ENCODE measurements around the gene ZBTB6. TPM values are rescaled to one million over a fixed set of nuclear protein-coding genes. Genes with fewer than 3 reads are reported as not detected.
A peak's percentile ranks its signal among the peaks of the same experiment; 100 is the strongest.

Gene ZBTB6
- total and polyA plus RNA-seq, 2 of the 13 experiments (the other 11 are each of a cell fraction or from before 2014, with no cell fraction given), result 3.7 to 7.1 TPM

GRCh38 chr9:122931226-122932121, 18.4 kb upstream of the ZBTB6 start, which contains the start of gene ZBTB26 (continued):
- TF ChIP-seq ZNF501 (CRISPR knock-in tag; IDR thresholded peaks at IDR 0.05) (peak; percentile 99), AGO1 (IDR thresholded peaks at IDR 0.05; ENCODE audit: low read depth, low read length, poor library complexity, severe bottlenecking) (peak; percentile 62), HOXA3 (CRISPR knock-in tag; IDR thresholded peaks at IDR 0.05) (peak; percentile 79), ZNF256 (CRISPR knock-in tag; conservative IDR thresholded peaks at IDR 0.05) (0 out of 2 replicates have a peak, but pooled peaks have one; percentile 47), ETV5 (CRISPR knock-in tag; IDR thresholded peaks at IDR 0.05; ENCODE audit: borderline replicate concordance) (peak; percentile 69), MXD3 (CRISPR knock-in tag; IDR thresholded peaks at IDR 0.05) (no peak; the same call in 1 of the 2 replicates), ARNT (IDR thresholded peaks at IDR 0.05) (no peak), SRSF9 (IDR thresholded peaks at IDR 0.05; ENCODE audit: borderline replicate concordance, insufficient read depth, low read depth, low read length, poor library complexity, severe bottlenecking) (no peak), IRF9 (CRISPR knock-in tag; IDR thresholded peaks at IDR 0.05; ENCODE audit: borderline replicate concordance) (peak; percentile 87; the same call in 1 of the 2 replicates), KAT2B (IDR thresholded peaks at IDR 0.05; ENCODE audit: borderline replicate concordance, low read depth, low read length) (no peak), ASH2L (IDR thresholded peaks at IDR 0.05; ENCODE audit: insufficient read length, low read depth, low read length) (peak; percentile 98), ERF (CRISPR knock-in tag; IDR thresholded peaks at IDR 0.05) (peak; percentile 81)
- TF ChIP-seq, protein P1, sequence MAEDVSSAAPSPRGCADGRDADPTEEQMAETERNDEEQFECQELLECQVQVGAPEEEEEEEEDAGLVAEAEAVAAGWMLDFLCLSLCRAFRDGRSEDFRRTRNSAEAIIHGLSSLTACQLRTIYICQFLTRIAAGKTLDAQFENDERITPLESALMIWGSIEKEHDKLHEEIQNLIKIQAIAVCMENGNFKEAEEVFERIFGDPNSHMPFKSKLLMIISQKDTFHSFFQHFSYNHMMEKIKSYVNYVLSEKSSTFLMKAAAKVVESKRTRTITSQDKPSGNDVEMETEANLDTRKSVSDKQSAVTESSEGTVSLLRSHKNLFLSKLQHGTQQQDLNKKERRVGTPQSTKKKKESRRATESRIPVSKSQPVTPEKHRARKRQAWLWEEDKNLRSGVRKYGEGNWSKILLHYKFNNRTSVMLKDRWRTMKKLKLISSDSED (CRISPR knock-in tag; IDR thresholded peaks at IDR 0.05), result no peak
- TF ChIP-seq, protein P2, sequence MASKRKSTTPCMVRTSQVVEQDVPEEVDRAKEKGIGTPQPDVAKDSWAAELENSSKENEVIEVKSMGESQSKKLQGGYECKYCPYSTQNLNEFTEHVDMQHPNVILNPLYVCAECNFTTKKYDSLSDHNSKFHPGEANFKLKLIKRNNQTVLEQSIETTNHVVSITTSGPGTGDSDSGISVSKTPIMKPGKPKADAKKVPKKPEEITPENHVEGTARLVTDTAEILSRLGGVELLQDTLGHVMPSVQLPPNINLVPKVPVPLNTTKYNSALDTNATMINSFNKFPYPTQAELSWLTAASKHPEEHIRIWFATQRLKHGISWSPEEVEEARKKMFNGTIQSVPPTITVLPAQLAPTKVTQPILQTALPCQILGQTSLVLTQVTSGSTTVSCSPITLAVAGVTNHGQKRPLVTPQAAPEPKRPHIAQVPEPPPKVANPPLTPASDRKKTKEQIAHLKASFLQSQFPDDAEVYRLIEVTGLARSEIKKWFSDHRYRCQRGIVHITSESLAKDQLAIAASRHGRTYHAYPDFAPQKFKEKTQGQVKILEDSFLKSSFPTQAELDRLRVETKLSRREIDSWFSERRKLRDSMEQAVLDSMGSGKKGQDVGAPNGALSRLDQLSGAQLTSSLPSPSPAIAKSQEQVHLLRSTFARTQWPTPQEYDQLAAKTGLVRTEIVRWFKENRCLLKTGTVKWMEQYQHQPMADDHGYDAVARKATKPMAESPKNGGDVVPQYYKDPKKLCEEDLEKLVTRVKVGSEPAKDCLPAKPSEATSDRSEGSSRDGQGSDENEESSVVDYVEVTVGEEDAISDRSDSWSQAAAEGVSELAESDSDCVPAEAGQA (IDR thresholded peaks at IDR 0.05; ENCODE audit: low read depth), result no peak
- TF ChIP-seq, protein P2 (CRISPR knock-in tag; IDR thresholded peaks at IDR 0.05; ENCODE audit: borderline replicate concordance), result peak; percentile 48; the same call in 1 of the 2 replicates
- TF ChIP-seq, protein P3, sequence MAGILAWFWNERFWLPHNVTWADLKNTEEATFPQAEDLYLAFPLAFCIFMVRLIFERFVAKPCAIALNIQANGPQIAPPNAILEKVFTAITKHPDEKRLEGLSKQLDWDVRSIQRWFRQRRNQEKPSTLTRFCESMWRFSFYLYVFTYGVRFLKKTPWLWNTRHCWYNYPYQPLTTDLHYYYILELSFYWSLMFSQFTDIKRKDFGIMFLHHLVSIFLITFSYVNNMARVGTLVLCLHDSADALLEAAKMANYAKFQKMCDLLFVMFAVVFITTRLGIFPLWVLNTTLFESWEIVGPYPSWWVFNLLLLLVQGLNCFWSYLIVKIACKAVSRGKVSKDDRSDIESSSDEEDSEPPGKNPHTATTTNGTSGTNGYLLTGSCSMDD (CRISPR knock-in tag; IDR thresholded peaks at IDR 0.05), result 0 out of 2 replicates have a peak, but pooled peaks have one; percentile 48
- TF ChIP-seq, protein P4, sequence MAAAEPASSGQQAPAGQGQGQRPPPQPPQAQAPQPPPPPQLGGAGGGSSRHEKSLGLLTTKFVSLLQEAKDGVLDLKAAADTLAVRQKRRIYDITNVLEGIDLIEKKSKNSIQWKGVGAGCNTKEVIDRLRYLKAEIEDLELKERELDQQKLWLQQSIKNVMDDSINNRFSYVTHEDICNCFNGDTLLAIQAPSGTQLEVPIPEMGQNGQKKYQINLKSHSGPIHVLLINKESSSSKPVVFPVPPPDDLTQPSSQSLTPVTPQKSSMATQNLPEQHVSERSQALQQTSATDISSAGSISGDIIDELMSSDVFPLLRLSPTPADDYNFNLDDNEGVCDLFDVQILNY (CRISPR knock-in tag; conservative IDR thresholded peaks at IDR 0.05), result no peak

All from HepG2 (cell line).